ENCODE measurements around the gene MBD6.

The MBD6 gene

GRCh38 chr12:57522011-57522886, at the start of gene MBD6:
Gene MBD6 (plus strand): TSS chr12:57522824. CDS start chr12:57524304, 1,480 bp downstream.
- no peaks in the 10 kb centered on the region for H3K9me3 ChIP-seq (ENCODE audit: severe bottlenecking)
- peak within 1 kb of the TSS; percentile 99 for H3K27ac ChIP-seq
- H3K4me3 ChIP-seq (ENCODE audit: low read depth, low read length): peak within 1 kb of the TSS; percentile 59
- H3K27me3 ChIP-seq (ENCODE audit: insufficient read depth, low read depth, severe bottlenecking): no peaks in the 10 kb centered on the region
- TF ChIP-seq, protein P1, sequence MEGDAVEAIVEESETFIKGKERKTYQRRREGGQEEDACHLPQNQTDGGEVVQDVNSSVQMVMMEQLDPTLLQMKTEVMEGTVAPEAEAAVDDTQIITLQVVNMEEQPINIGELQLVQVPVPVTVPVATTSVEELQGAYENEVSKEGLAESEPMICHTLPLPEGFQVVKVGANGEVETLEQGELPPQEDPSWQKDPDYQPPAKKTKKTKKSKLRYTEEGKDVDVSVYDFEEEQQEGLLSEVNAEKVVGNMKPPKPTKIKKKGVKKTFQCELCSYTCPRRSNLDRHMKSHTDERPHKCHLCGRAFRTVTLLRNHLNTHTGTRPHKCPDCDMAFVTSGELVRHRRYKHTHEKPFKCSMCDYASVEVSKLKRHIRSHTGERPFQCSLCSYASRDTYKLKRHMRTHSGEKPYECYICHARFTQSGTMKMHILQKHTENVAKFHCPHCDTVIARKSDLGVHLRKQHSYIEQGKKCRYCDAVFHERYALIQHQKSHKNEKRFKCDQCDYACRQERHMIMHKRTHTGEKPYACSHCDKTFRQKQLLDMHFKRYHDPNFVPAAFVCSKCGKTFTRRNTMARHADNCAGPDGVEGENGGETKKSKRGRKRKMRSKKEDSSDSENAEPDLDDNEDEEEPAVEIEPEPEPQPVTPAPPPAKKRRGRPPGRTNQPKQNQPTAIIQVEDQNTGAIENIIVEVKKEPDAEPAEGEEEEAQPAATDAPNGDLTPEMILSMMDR (IDR thresholded peaks at IDR 0.05; ENCODE audit: low read depth, low read length): no peak
- peak; percentile 98 for DNase-seq
- peaks cover 65% of the 10 kb centered on the region for H3K36me3 ChIP-seq

GRCh38 chr12:57473392-57473791, 49.2 kb upstream of the MBD6 start:
- Histone ChIP-seq H3K9me3 (ENCODE audit: severe bottlenecking) (no peaks in the 10 kb centered on the region), H3K27me3 (ENCODE audit: insufficient read depth, low read depth, severe bottlenecking) (no peaks in the 10 kb centered on the region), H3K4me3 (ENCODE audit: low read depth, low read length) (no peak overlapping the region), H3K36me3 (peaks cover 8% of the 10 kb centered on the region), H3K27ac (no peak overlapping the region)
- TF ChIP-seq, protein P1 (IDR thresholded peaks at IDR 0.05; ENCODE audit: low read depth, low read length): no peak
- no peak for DNase-seq

GRCh38 chr12:57473886-57474285, 48.7 kb upstream of the MBD6 start:
- Histone ChIP-seq H3K4me3 (ENCODE audit: low read depth, low read length) (no peak overlapping the region), H3K36me3 (peaks cover 8% of the 10 kb centered on the region), H3K27me3 (ENCODE audit: insufficient read depth, low read depth, severe bottlenecking) (no peaks in the 10 kb centered on the region), H3K27ac (no peak overlapping the region), H3K9me3 (ENCODE audit: severe bottlenecking) (no peaks in the 10 kb centered on the region)
- no peak for DNase-seq
- TF ChIP-seq, protein P1 (IDR thresholded peaks at IDR 0.05; ENCODE audit: low read depth, low read length): no peak

- no peaks in the 10 kb centered on the region for H3K27me3 ChIP-seq (ENCODE audit: insufficient read depth, low read depth, severe bottlenecking)
- no peak overlapping the region for H3K27ac ChIP-seq
- no peak for DNase-seq
- TF ChIP-seq, protein P1 (IDR thresholded peaks at IDR 0.05; ENCODE audit: low read depth, low read length): no peak
- no peak overlapping the region for H3K4me3 ChIP-seq (ENCODE audit: low read depth, low read length)
- no peaks in the 10 kb centered on the region for H3K9me3 ChIP-seq (ENCODE audit: severe bottlenecking)
- H3K36me3 ChIP-seq: peaks cover 5% of the 10 kb centered on the region
Observed at GRCh38 chr12:57474430-57474829, 48.2 kb upstream of the MBD6 start.

DNA sequence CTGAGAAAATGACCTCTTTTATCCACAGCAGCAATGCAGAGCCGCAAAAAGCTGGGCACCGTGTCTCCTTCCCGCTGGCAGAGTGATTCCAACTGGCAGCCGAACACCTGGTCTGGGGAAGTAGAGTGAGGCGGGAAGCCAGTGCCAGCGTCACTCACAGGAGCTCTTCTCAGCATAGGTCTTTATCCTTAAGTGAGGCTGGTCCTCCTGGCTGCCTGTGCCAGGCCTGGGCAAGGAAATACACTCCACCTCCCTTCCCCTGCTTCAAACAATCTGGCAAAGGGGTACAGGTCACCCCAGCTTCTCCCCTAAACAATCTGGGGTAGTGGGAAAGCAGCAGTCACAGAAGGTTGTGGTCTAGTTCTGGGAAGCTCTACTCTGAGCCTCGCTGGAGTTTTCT, 47.8 kb upstream of the MBD6 start:
- Histone ChIP-seq H3K9me3 (ENCODE audit: severe bottlenecking) (no peaks in the 10 kb centered on the region), H3K27me3 (ENCODE audit: insufficient read depth, low read depth, severe bottlenecking) (no peaks in the 10 kb centered on the region), H3K27ac (no peak overlapping the region), H3K36me3 (peaks cover 5% of the 10 kb centered on the region), H3K4me3 (ENCODE audit: low read depth, low read length) (no peak overlapping the region)
- TF ChIP-seq, protein P1 (IDR thresholded peaks at IDR 0.05; ENCODE audit: low read depth, low read length): no peak
- no peak for DNase-seq
